CD4-positive, CD25-positive, alpha-beta regulatory T cell (primary cell): ENCODE measurements around the gene ZFP3. TPM values are rescaled to one million over a fixed set of nuclear protein-coding genes. Genes with fewer than 3 reads are reported as not detected.
"Not testable (repeated sequence)": the region's sequence is repeated elsewhere in the genome, so short reads cannot be mapped to it uniquely, and the experiment has no call there.

Experiments
- ATAC-seq, 2 donors: fragments of 150-1000 bp; cut with Tn5 transposase; one replicate each; pipeline ENCODE4 v1.10.0; 2021; ENCODE audit warnings: low read depth in 2 of 2, moderate number of reproducible peaks in 2 of 2, moderate library complexity in 1 of 2
- DNase-seq, 3 donors: peaks; one replicate each; pipeline versions ENCODE4 v3.0.0 to v3.0.0-alpha.2; 2012 to 2022; ENCODE audit warnings: mixed read lengths in 1 of 3
- H3K27ac ChIP-seq: one replicate; pipeline ENCODE4 v1.7.0; 2013; ENCODE audit warnings: mild to moderate bottlenecking, low read length; ENCODE audit not compliant: insufficient read depth, poor library complexity, severe bottlenecking
- H3K27me3 ChIP-seq: one replicate; pipeline ENCODE4 v1.7.0; 2013; ENCODE audit warnings: low read length; ENCODE audit not compliant: control insufficient read depth, insufficient read depth
- H3K36me3 ChIP-seq: one replicate; pipeline ENCODE4 v1.7.0; 2013; ENCODE audit warnings: mild to moderate bottlenecking, low read length, moderate library complexity; ENCODE audit not compliant: control insufficient read depth, insufficient read depth
- H3K4me1 ChIP-seq: 2 replicates; pipeline ENCODE4 v1.7.0; 2013; ENCODE audit warnings: mild to moderate bottlenecking, low read length; ENCODE audit not compliant: insufficient read depth, control insufficient read depth, poor library complexity, severe bottlenecking
- H3K4me3 ChIP-seq: one replicate; pipeline ENCODE4 v1.7.0; 2013; ENCODE audit warnings: low read depth, mild to moderate bottlenecking, low read length, moderate library complexity
- H3K9me3 ChIP-seq, 2 experiments: 1 replicate in 1 of 2; 2 replicates in 1 of 2; pipeline ENCODE4 v1.7.0; 2013; ENCODE audit warnings: low read length in 2 of 2, mild to moderate bottlenecking in 1 of 2, moderate library complexity in 1 of 2; ENCODE audit not compliant: control insufficient read depth in 2 of 2
- H3K27ac Mint-ChIP-seq, 3 donors: one replicate each; pipeline ENCODE4 v1.8.0; 2020 to 2022; ENCODE audit warnings: mild to moderate bottlenecking in 3 of 3, mixed read lengths in 3 of 3, moderate library complexity in 2 of 3
- H3K27me3 Mint-ChIP-seq: one replicate; pipeline ENCODE4 v1.8.0; 2022; ENCODE audit warnings: mild to moderate bottlenecking, mixed read lengths
- H3K36me3 Mint-ChIP-seq: one replicate; pipeline ENCODE4 v1.8.0; 2020; ENCODE audit warnings: mixed read lengths
- H3K4me1 Mint-ChIP-seq, 4 donors: one replicate each; pipeline ENCODE4 v1.8.0; 2020 to 2022; ENCODE audit warnings: mixed read lengths in 4 of 4, mild to moderate bottlenecking in 1 of 4
- H3K4me3 Mint-ChIP-seq, 4 donors: one replicate each; pipeline ENCODE4 v1.8.0; 2020 to 2022; ENCODE audit warnings: mild to moderate bottlenecking in 4 of 4, mixed read lengths in 4 of 4, moderate library complexity in 3 of 4
- H3K9me3 Mint-ChIP-seq, 7 donors: one replicate each; pipeline ENCODE4 v1.8.0; 2020 to 2022; ENCODE audit warnings: mixed read lengths in 7 of 7, mild to moderate bottlenecking in 3 of 7, moderate library complexity in 2 of 7
- polyA plus RNA-seq, 4 donors: library from polyadenylated mRNA; unstranded; fragments of 300-500 nt; fragmentation: Illumina TruSeq; gene quantifications; one replicate each; pipeline ENCODE4 v1.2.3, GENCODE V29; 2021
- total RNA-seq: library from RNA; stranded (reverse); gene quantifications from one replicate; pipeline ENCODE4 v1.2.3, GENCODE V29; 2022

ZFP3 gene
- total and polyA plus RNA-seq, 5 donors from 2014 or later, result 0.32 to 2.5 (median 1.8) TPM

- not testable (repeated sequence) for H3K27ac ChIP-seq, H3K27me3 Mint-ChIP-seq, H3K9me3 ChIP-seq, H3K4me1 Mint-ChIP-seq, H3K4me3 Mint-ChIP-seq, H3K36me3 Mint-ChIP-seq, H3K9me3 Mint-ChIP-seq, H3K4me3 ChIP-seq, H3K4me1 ChIP-seq, ATAC-seq, H3K27me3 ChIP-seq, H3K36me3 ChIP-seq, H3K27ac Mint-ChIP-seq, DNase-seq
Measured at GRCh38 chr17:5137511-5138197, 59.4 kb downstream of the ZFP3 start.

GRCh38 chr17:5138198-5138544 lies 59.9 kb downstream of the ZFP3 start:
- not testable (repeated sequence) for H3K4me1 Mint-ChIP-seq, H3K4me1 ChIP-seq, H3K27ac Mint-ChIP-seq, H3K27me3 Mint-ChIP-seq, H3K36me3 ChIP-seq, H3K9me3 ChIP-seq, DNase-seq, H3K9me3 Mint-ChIP-seq, H3K4me3 Mint-ChIP-seq, H3K36me3 Mint-ChIP-seq, H3K27ac ChIP-seq, H3K4me3 ChIP-seq, ATAC-seq, H3K27me3 ChIP-seq

- Mint-ChIP-seq H3K4me3 (no peak overlapping the region), H3K4me1 (no peaks in the 10 kb centered on the region), H3K27me3 (no peaks in the 10 kb centered on the region), H3K27ac (no peak overlapping the region), H3K36me3 (no peaks in the 10 kb centered on the region), H3K9me3 (no peaks in the 10 kb centered on the region)
- H3K36me3 ChIP-seq, result no peaks in the 10 kb centered on the region
- no peak overlapping the region for H3K27ac ChIP-seq
- H3K4me1 ChIP-seq, result no peaks in the 10 kb centered on the region
- DNase-seq (no peak), ATAC-seq (no peak)
- no peaks in the 10 kb centered on the region for H3K27me3 ChIP-seq
- no peaks in the 10 kb centered on the region for H3K9me3 ChIP-seq
- H3K4me3 ChIP-seq, result no peak overlapping the region
Measured at GRCh38 chr17:5138616-5139457, 60.6 kb downstream of the ZFP3 start.

GRCh38 chr17:5139458-5139732 lies 61.1 kb downstream of the ZFP3 start:
- peaks cover 2% of the 10 kb centered on the region for H3K27me3 Mint-ChIP-seq
- no peak overlapping the region for H3K4me3 Mint-ChIP-seq
- Histone ChIP-seq H3K27ac (no peak overlapping the region), H3K4me3 (no peak overlapping the region), H3K27me3 (no peaks in the 10 kb centered on the region), H3K36me3 (no peaks in the 10 kb centered on the region), H3K9me3 (no peaks in the 10 kb centered on the region), H3K4me1 (no peaks in the 10 kb centered on the region)
- ATAC-seq (no peak), DNase-seq (no peak)
- no peaks in the 10 kb centered on the region for H3K9me3 Mint-ChIP-seq
- H3K27ac Mint-ChIP-seq, result no peak overlapping the region
- H3K36me3 Mint-ChIP-seq, result no peaks in the 10 kb centered on the region
- no peaks in the 10 kb centered on the region for H3K4me1 Mint-ChIP-seq

- H3K27me3 Mint-ChIP-seq, result peaks cover 21% of the 10 kb centered on the region
- H3K36me3 Mint-ChIP-seq, result not testable (repeated sequence)
Measured at GRCh38 chr17:5142877-5143276, 64.6 kb downstream of the ZFP3 start.

More at GRCh38 chr17:5142877-5143276, 64.6 kb downstream of the ZFP3 start:
- not testable (repeated sequence) for H3K4me3 Mint-ChIP-seq, H3K27ac ChIP-seq, H3K27me3 ChIP-seq, H3K4me1 Mint-ChIP-seq, H3K4me1 ChIP-seq, H3K4me3 ChIP-seq, DNase-seq, ATAC-seq, H3K9me3 ChIP-seq, H3K27ac Mint-ChIP-seq, H3K9me3 Mint-ChIP-seq, H3K36me3 ChIP-seq

Other genes with a start within 250 kb of the ZFP3 start
- gene MINK1, start 245.1 kb upstream of the ZFP3 start, total RNA-seq, result 235 TPM
- gene MINK1, start 245.1 kb upstream of the ZFP3 start, polyA plus RNA-seq, result 10 to 100 TPM in 3 of 4 donors, 1 to 10 TPM in 1; 9.4 to 13.4 (median 11.6) TPM
- gene C17orf107, start 178.9 kb upstream of the ZFP3 start, total RNA-seq, result 45.6 TPM
- 1 to 10 TPM; 1.1 to 1.5 (median 1.3) TPM for gene C17orf107, start 178.9 kb upstream of the ZFP3 start, polyA plus RNA-seq
- 3.8 TPM for gene CHRNE, start 175.4 kb upstream of the ZFP3 start, total RNA-seq
- under 1 TPM in 2 of 4 donors, not detected in 2; 0.15 to 0.25 TPM for gene CHRNE, start 175.4 kb upstream of the ZFP3 start, polyA plus RNA-seq
- gene GP1BA, start 146.2 kb upstream of the ZFP3 start, total RNA-seq, result 1.9 TPM
- under 1 TPM in 2 of 4 donors, not detected in 2; 0.07 to 0.22 TPM for gene GP1BA, start 146.2 kb upstream of the ZFP3 start, polyA plus RNA-seq
- 22.6 TPM for gene SLC25A11, start 138.4 kb upstream of the ZFP3 start, total RNA-seq
- 10 to 100 TPM; 69.3 to 78.4 (median 74.4) TPM for gene SLC25A11, start 138.4 kb upstream of the ZFP3 start, polyA plus RNA-seq
- gene RNF167, start 138.2 kb upstream of the ZFP3 start, total RNA-seq, result 105 TPM
- gene RNF167, start 138.2 kb upstream of the ZFP3 start, polyA plus RNA-seq, result 10 to 100 TPM; 31.5 to 58.2 (median 45.9) TPM
- 865 TPM for gene PFN1, start 129.9 kb upstream of the ZFP3 start, total RNA-seq
- 1,000 to 10,000 TPM; 2,018 to 2,804 (median 2,386) TPM for gene PFN1, start 129.9 kb upstream of the ZFP3 start, polyA plus RNA-seq
- 11.7 TPM for gene ENO3, start 127.3 kb upstream of the ZFP3 start, total RNA-seq
- gene ENO3, start 127.3 kb upstream of the ZFP3 start, polyA plus RNA-seq, result 1 to 10 TPM in 1 of 4 donors, under 1 TPM in 3; 0.29 to 1.6 (median 0.41) TPM
- gene SPAG7, start 110.7 kb upstream of the ZFP3 start, total RNA-seq, result 52.5 TPM
- gene SPAG7, start 110.7 kb upstream of the ZFP3 start, polyA plus RNA-seq, result 100 to 1,000 TPM in 3 of 4 donors, 10 to 100 TPM in 1; 97.9 to 130 (median 106) TPM
- gene CAMTA2, start 90.8 kb upstream of the ZFP3 start, total RNA-seq, result 69.8 TPM
- 1 to 10 TPM; 4.7 to 7.9 (median 6.0) TPM for gene CAMTA2, start 90.8 kb upstream of the ZFP3 start, polyA plus RNA-seq
- not detected for gene INCA1, start 80.9 kb upstream of the ZFP3 start, total RNA-seq
- under 1 TPM in 1 of 4 donors, not detected in 3; 0.99 TPM for gene INCA1, start 80.9 kb upstream of the ZFP3 start, polyA plus RNA-seq
- gene KIF1C, start 80.5 kb upstream of the ZFP3 start, total RNA-seq, result 22.9 TPM
- gene KIF1C, start 80.5 kb upstream of the ZFP3 start, polyA plus RNA-seq, result 1 to 10 TPM; 2.6 to 4.6 (median 3.8) TPM
- gene SLC52A1, start 43.0 kb upstream of the ZFP3 start, total RNA-seq, result 0.22 TPM
- under 1 TPM in 2 of 4 donors, not detected in 2; 0.27 to 0.41 TPM for gene SLC52A1, start 43.0 kb upstream of the ZFP3 start, polyA plus RNA-seq
- gene ZNF232, start 33.4 kb downstream of the ZFP3 start, total RNA-seq, result 8.0 TPM
- 10 to 100 TPM in 2 of 4 donors, 1 to 10 TPM in 2; 4.6 to 12.3 (median 9.0) TPM for gene ZNF232, start 33.4 kb downstream of the ZFP3 start, polyA plus RNA-seq
- not detected for gene USP6, start 37.6 kb downstream of the ZFP3 start, total RNA-seq
- gene USP6, start 37.6 kb downstream of the ZFP3 start, polyA plus RNA-seq, result under 1 TPM in 3 of 4 donors, not detected in 1; 0.02 to 0.10 (median 0.06) TPM
- gene ZNF594, start 113.4 kb downstream of the ZFP3 start, total RNA-seq, result 3.1 TPM
- gene ZNF594, start 113.4 kb downstream of the ZFP3 start, polyA plus RNA-seq, result 1 to 10 TPM in 3 of 4 donors, under 1 TPM in 1; 0.86 to 2.4 (median 1.8) TPM
- gene SCIMP, start 156.4 kb downstream of the ZFP3 start, total RNA-seq, result not detected
- 1 to 10 TPM in 1 of 4 donors, under 1 TPM in 3; 0.19 to 1.2 (median 0.29) TPM for gene SCIMP, start 156.4 kb downstream of the ZFP3 start, polyA plus RNA-seq
- gene RABEP1, start 203.8 kb downstream of the ZFP3 start, total RNA-seq, result 45.5 TPM
- 10 to 100 TPM; 23.7 to 29.0 (median 26.7) TPM for gene RABEP1, start 203.8 kb downstream of the ZFP3 start, polyA plus RNA-seq